HEK293T (cell line): ENCODE measurements around the gene ACVR1.

Experiments used
- ARNT ChIP-seq: fragments of 450-650 bp; IDR thresholded peaks from 2 replicates; pipeline ENCODE4 v1.6.1; 2017; ENCODE audit warnings: mild to moderate bottlenecking
- CTBP1 ChIP-seq: fragments of 450-650 bp; IDR thresholded peaks from 2 replicates; pipeline ENCODE4 v1.6.1; 2016; ENCODE audit warnings: borderline replicate concordance
- FOXA1 ChIP-seq: fragments of 450-650 bp; IDR thresholded peaks from 2 replicates; pipeline ENCODE4 v1.6.1; 2016; ENCODE audit warnings: mild to moderate bottlenecking
- PKNOX1 ChIP-seq: fragments of 450-650 bp; IDR thresholded peaks from 2 replicates; pipeline ENCODE4 v1.6.1; 2016
- SP1 ChIP-seq: fragments of 450-650 bp; IDR thresholded peaks from 2 replicates; pipeline ENCODE4 v1.6.1; 2017
- SUZ12 ChIP-seq: fragments of 450-650 bp; IDR thresholded peaks from 2 replicates; pipeline ENCODE4 v1.6.1; 2016; ENCODE audit warnings: mild to moderate bottlenecking
- TARDBP ChIP-seq: fragments of 450-650 bp; IDR thresholded peaks from 2 replicates; pipeline ENCODE4 v1.6.1; 2016
- ZNF384 ChIP-seq: fragments of 450-650 bp; IDR thresholded peaks from 2 replicates; pipeline ENCODE4 v1.6.1; 2016

- no peak for TF ChIP-seq FOXA1
- no peak for TF ChIP-seq SP1
- TF ChIP-seq ARNT, result no peak
- no peak for TF ChIP-seq CTBP1
- TF ChIP-seq ZNF384, result no peak
- no peak for TF ChIP-seq PKNOX1
- no peak for TF ChIP-seq TARDBP
- TF ChIP-seq SUZ12, result no peak
These were observed 148.4 kb downstream of the ACVR1 start for GRCh38 chr2:157727693-157728092.
